GM13976 (cell line): ENCODE measurements around the gene HEG1.

ENCODE experiments used
- DNase-seq: peaks from one replicate; pipeline ENCODE4 v3.0.0; 2012; ENCODE audit warnings: low spot score
- in situ Hi-C: fragments of 300-500 bp; cut with MboI; formaldehyde crosslinking; loops from one replicate; pipeline ENCODE4 v1.12.0; 2022; ENCODE audit warnings: low sequenced_read_pairs, mixed read lengths, inconsistent platforms; ENCODE audit not compliant: unreplicated experiment
- TF ChIP-seq, protein P1 (sequence below): IDR thresholded peaks from 2 replicates; pipeline ENCODE4 v1.5.1; 2012; ENCODE audit warnings: borderline replicate concordance, mild to moderate bottlenecking; ENCODE audit not compliant: insufficient read depth; ENCODE audit errors: extremely low read depth, missing control alignments, control extremely low read depth

HEG1 gene

DNA sequence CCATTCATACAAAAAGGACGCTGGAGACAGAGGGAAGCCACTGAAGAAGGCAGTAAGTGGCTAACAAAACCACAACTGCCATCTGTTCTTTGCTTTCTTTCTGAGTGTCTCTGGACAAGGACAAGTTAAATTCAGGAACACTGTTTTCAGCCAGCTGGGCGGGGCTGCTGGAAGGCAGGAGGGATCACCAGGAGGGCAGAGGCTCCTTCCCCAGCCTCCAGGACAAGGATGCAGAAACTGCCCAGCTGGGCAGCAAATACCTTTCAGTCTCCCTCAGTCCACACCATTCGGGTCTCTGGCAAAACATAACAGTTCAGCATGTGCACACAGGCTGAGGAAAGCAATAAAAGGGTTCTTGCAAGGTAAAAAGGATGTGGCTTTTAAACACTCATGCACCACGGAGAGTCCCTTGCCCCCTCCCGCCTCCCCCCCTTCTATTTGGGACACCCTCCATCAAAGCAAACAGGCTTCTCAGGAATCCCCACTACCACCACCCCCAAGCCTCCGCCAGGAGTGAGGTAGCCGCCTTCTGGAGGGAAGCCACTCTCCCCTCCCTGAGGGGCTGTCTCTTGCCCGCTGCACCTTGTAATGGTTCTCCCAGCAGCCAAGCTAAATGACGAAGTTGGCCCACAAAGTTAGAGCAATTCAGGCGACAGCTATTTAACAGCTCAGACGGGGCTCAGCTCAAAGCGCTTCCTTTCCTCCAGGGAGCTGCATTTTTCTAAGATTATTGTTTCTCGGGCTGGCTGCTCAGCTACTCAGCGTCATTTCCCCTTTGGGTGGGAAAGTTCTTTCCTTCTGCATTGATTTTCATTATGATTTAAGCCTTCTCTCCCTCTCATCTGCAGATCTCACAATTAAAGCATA lies 3.8 kb downstream of the HEG1 start:
- TF ChIP-seq, protein P1, sequence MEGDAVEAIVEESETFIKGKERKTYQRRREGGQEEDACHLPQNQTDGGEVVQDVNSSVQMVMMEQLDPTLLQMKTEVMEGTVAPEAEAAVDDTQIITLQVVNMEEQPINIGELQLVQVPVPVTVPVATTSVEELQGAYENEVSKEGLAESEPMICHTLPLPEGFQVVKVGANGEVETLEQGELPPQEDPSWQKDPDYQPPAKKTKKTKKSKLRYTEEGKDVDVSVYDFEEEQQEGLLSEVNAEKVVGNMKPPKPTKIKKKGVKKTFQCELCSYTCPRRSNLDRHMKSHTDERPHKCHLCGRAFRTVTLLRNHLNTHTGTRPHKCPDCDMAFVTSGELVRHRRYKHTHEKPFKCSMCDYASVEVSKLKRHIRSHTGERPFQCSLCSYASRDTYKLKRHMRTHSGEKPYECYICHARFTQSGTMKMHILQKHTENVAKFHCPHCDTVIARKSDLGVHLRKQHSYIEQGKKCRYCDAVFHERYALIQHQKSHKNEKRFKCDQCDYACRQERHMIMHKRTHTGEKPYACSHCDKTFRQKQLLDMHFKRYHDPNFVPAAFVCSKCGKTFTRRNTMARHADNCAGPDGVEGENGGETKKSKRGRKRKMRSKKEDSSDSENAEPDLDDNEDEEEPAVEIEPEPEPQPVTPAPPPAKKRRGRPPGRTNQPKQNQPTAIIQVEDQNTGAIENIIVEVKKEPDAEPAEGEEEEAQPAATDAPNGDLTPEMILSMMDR = no peak
- in situ Hi-C loops = no loop called here
- peak; percentile 68 for DNase-seq

DNA sequence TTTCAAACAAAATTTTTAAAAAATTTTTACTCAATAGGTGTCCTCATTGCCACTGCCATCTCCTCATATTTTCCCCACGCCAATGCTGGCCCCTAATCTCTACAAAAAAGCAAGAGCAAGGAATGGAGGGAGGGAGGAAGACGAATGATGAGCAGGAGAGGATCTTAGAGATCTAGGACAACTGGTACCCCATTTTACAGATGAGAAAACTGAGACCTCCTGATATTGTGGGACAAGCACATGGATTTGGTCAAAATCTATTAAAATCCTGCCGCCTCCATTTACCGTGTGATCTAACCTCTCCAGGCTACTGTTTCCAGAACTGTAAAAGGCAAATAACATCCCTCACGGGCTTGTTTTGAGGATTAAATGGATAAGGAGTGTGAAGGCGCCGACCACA lies 4.6 kb downstream of the HEG1 start:
- in situ Hi-C loops = no loop called here
- TF ChIP-seq, protein P1 = no peak
- no peak for DNase-seq

DNA sequence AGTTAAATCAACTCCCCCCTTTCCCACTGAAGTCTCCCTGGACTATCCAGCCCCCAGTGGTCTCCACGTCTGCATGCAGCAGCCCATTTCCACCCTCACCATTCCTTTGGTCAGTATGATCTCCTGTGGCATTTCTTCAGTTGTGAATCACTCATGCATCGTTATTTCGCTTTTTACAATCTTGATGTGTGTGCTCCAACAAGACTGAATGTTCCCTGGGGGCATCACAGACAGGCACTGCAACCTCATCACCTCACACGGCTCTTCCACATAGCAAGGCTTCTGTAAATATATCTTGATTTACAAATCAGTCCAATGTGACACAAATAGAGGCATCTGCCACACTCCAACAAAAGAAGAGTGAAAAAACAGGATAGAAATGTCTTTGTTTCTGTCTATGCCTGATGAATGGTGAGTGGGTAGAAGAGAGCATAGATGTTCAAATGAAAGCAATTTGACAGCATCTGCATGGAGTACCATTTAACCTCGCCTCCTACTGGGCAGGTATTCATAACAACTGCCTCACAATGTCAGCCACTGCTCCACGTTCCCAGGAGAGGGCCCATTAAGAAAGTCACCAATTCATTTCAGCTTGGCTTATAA lies 5.2 kb downstream of the HEG1 start:
- no peak for DNase-seq

GRCh38 chr3:125048282-125048681 lies 7.5 kb downstream of the HEG1 start:
- TF ChIP-seq, protein P1 = no peak
- no peak for DNase-seq
- in situ Hi-C loops = no loop called here

More for the DNA sequence above, 5.2 kb downstream of the HEG1 start:
- in situ Hi-C loops = no loop called here
- TF ChIP-seq, protein P1 = no peak

- DNase-seq = no peak
- in situ Hi-C loops = no loop called here
- TF ChIP-seq, protein P1 = no peak
Observed at GRCh38 chr3:125045965-125046364, 9.8 kb downstream of the HEG1 start.

DNA sequence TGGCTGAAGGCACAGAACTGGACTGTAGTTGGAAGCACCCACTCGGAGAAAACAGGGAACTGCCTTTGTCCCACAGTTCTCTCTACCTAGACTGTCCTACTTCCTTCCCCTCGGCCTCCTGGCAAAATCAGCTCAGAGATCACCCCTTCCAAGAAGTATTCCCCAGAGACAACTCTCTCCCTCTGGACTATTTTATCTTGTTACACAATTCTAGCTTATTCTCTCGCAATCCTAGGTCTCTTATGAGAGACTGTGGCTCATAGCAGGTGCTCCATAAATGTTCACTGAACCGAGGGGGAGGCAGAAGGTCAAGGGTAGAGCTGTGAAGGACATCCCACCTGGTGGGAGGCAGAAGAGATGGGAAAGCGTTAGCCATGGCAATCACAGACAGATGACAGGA lies 10.6 kb downstream of the HEG1 start:
- TF ChIP-seq, protein P1 = no peak

More for the DNA sequence above, 10.6 kb downstream of the HEG1 start:
- DNase-seq = no peak
- in situ Hi-C loops = no loop called here
